Germinal center (tissue), 1 donor: ENCODE measurements around the gene RRP1B.
A peak's percentile ranks its signal among the peaks of the same experiment; 100 is the strongest.
"Not testable (repeated sequence)": the region's sequence is repeated elsewhere in the genome, so short reads cannot be mapped to it uniquely, and the experiment has no call there.

Source experiments
- DNase-seq: peaks from one replicate; pipeline ENCODE4 v3.0.0; 2012; ENCODE audit warnings: mixed read lengths, low spot score

Gene RRP1B

DNA sequence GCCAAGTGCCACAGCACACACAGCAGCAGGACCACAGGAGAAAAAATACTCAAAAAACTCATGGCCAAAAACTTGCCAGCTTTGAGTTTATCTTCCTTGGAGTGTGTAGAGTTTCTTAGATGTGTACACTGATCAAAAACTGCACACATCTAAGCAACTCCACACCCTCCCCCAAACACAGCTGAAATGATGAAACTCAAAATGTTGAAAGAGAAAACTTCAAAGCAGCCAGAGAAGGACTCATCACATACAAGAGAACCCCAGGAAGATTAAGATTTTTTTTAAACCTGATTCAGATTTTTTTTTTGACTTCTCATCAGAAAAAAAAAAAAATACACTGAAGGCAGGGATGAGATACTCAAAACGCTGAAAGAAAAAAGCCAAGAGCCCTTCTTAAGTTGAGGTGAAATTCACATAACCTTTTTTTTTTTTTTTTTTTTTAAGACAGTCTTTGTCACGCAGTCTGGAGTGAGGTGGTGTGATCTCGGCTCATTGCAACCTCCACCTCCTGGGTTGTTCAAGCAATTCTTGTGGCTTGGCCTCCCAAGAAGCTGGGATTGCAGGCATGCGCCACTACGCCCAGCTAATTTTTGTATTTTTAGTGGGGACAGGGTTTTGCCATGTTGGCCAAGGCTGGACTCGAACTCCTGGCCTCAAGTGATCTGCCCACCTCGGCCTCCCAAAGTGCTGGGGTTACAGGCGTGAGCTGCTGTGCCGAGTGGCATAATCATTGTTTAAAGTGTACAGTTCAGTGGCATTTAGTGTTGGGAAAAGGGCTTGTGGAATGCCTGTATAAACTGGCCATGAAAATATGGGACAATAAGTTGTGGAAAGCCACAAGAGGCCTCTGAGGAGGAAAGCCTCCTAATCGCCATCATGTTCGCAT, 38.6 kb downstream of the RRP1B start:
- no peak for DNase-seq

DNA sequence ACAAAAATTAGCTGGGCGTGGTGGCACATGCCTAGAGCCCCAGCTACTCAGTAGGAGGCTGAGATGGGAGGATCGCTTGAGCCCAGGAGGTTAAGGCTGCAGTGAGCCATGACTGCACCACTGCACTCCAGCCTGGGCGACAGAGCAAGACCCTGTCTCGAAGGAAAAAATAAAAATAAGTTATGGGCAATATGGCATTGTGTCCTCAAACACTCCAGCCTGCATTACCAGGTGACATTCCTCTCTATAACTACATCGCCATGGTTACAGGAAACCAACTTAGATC, 40.1 kb downstream of the RRP1B start:
- not testable (repeated sequence) for DNase-seq

DNA sequence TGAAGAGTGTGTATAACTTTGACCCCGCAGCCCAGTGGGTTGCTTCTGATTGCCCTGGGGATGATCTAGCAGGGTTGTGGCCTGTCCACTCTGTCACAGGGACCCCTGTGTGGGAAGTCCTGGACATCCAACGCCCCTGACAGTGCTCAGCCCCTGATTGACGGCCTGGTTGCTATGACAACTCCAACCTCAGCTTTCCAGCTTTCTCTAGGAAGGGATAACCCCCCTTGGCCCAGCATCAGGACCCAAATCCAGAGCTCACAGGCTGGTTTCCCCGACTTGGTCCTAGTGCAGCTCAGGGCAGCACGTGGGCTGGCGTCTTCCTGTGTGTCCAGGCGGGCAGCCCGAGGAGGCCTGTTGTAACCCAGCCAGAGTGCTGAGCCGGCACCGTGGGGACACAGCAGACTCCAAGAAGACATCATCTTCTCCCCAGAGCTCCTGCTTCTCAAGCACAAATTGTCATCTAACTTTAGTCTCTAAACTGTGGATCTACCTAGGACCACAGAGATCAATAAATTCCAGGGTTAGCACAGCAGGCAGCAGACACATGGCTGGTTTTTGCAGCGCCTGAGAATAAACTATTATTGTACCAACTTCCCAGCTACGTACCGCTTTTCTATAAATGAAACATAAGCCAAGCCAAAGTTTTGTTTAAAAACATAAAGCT, 40.7 kb downstream of the RRP1B start:
- DNase-seq: no peak

DNA sequence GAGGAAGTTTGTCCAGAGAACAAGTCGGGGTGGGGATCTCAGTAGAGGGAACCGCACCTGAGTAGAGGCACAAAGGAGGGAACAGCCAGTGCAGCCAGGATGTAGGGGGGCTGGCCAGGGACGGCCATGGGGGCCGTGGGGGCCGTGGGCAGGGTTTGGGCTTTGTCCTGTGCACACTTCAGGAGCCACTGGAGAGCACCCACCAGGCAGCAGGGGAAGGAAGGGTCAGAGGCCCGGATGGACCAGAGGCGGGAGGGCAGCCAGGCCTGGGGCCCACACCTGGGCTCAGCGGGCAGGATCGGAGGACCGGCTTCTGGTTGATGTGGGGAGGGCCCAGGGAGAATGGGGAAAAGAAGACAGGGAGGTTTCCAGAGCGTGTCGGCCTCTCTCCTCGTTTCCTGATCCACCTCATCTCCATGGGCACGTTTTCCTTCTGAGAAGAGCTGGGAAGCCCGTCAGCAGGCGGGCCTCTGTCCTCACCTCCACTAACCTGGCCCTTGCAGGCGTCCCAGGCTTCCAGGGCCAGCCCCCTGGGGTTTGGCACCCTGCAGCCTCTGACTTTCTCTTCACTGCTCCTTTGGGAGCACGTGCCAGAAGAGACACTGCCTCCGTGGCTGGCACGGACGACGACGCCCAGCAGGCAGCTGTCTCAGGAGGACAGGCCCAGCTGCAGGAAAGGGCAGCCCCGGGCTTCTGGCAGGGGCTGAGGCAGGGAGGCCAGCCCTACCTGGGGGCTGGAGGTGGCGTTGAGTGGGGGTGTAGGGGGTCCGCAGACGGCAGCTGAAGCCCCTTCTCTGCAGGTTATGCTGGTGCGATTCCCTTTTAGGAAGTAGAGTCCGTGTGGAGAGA, 42.8 kb downstream of the RRP1B start:
- no peak for DNase-seq

DNA sequence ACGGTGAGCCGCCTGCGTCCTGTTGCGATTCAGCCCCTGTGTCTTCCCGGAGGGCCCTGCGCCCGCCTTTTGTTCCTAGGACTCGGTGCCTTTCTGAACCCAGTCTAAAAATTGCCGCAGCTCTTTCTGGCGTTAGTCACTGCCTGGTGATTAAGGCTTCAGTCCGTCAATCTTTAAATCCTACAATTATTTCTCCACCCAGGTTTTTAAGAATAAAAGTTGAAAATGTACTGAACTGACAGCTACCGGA, 43.4 kb downstream of the RRP1B start:
- DNase-seq: no peak

DNA sequence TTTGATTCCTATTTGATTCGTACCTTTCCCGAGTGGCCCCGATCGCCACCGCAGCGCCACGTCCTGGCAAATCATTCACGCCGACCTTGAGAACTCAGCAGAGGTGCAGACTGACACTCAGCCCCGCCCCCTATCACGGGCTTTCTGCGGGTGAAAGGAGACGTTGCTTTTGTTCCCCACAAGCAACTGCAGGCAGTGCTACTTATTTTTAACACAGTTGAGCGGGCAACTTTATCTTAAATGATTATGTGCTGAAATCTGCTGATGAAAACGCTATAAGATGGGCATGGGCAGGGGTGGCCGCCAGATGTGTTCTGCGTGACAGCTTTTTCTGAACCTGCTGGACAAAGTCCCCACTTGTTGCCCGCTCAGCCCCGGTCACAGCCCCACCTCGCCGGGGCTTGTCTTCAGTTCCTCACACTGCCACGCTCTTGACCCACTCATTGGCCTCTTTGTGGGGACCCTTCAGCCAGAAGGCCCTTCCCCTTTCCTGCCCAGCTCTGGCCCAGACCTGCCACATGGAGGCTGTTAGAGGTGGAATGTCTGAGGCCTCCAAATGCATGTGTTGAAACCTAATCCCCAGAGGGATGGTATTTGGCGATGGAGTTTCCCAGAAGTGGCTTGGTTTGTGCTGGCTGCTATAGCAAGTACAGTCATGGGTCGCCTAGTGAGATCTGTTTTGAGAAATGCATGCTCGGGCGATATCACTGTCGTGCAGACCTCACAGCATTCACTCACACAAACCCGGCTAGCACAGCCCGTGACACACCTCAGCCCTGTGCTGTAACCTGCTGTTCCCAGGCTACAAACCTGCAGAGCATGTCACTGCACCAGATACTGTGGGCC, 43.9 kb downstream of the RRP1B start:
- DNase-seq: no peak

DNA sequence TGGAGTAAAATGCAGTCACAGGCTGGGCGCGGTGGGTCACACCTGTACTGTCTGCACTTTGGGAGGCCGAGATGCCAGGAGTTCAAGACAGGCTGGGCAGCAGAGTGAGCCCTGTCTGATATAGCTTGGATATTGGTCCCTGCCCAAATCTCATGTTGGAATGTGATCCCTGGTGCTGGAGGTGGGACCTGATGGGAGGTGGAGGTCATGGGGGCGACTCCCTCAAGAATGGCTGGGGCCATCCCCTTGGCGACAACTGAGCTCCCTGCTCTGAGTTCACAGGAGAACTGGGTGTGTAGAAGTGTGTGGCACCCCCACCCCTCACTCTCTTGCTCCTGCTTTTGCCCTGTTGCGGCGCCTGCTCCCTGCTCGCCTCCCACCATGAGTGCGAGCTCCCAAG, 48.1 kb downstream of the RRP1B start:
- no peak for DNase-seq

DNA sequence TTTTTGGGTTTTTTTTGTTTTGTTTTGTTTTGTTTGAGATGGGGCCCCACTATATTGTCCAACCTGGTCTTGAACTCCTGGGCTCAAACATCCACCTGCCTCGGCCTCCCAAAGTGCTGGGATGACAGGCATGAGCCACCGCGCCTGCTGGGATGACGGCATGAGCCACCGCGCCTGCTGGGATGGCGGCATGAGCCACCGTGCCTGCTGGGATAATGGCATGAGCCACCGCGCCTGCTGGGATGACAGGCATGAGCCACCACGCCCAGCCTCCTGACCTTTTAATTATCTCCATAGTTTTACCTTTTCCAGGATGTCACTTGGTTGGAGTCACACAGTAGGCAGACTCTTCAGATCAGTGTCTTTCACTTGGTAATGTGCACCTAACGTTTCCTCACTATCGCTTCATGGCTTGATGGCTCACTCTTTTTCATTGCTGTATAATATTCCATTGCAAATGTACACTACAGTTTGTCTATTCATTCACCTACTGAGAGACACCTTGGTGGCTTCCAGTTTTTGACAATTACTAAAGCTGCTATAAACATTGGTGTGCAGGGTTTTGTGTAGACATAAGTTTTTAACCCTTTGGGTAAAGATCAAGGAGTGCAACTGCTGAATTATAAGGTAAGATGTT, 49.5 kb downstream of the RRP1B start:
- no peak for DNase-seq

DNA sequence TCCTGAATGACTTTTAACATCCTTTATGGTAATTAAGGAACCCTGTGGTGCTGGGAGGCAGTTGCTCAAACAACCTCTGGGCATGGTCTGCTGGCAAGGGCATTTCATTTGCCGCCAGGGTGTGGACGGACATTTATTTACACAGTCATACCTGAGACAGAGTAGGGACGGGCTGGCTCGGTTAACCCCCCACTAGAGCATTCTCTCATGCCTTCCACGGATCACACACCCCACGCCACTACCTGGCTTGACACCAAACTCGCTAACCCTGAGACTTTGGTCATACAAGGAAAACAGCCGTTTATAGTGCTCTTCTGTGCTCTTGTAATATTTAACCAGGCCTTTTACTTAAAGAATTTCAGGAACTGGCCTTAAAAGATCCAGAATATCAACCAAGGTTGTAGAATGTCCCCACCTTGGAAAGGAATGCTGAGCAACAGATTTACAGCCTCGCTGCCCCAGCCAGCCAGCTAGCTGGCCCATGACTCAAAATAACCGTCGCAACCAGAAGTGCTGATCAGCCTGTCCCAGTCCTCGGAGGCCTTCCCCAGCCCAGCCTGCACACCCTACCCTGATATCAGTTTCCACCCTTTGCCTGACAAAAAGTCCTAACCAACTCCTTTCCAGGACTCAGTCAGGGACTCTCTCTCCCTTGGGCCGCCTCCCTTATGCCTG, 53.0 kb downstream of the RRP1B start:
- DNase-seq: no peak

DNA sequence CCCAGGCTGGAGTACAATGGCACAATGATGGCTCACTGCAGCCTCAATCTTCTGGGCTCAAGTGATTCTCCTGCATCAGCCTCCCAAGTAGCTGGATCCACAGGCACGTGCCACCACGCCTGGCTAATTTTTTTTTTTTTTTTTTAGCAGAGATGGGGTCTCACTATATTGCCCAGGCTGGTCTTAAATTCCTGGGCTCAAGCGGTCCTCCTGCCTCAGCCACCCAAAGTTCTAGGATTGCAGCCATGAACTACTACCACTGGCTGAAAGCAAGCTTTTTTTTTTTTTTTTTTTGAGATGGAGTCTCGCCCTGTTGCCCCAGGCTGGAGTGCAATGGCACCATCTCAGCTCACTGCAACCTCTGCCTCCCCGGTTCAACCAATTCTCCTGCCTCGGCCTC, 53.8 kb downstream of the RRP1B start:
- not testable (repeated sequence) for DNase-seq

DNA sequence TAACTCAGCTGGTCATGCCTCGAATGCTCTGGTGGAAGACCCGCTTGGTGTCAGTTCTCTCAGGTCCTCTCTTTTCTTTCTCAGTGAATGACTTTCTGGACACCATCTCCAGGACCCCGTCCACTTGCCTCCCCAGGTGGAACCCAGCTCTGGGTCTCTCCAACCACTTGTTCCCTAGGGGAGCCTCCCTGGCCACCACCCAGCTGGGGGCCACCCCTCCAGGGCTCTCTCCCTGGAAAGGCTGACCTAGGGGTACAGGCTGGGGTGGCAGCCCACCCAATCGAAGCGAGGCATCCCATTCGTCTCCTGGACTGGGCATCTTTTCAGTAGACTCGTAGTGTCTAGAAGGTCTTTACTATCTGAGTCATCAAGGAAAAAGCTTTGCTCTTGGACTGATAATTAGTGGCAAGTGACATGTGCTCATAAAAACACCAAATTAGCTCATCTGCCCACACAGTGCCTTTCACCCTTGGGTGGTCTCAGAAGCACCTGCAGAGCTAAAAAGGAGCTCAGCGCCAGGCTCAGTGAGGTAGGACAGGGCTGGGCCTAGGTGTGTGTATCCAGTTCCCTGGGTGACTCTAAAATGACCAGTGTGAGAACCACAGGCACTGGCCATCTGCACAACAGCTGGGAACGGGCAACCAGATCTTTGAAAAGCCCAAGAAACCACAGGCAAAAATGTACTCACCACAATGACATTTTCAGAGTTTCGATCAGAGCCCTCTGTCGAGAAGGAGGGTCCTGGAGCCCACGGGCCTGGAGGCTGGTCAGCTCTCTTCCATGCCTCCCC, 57.2 kb downstream of the RRP1B start:
- DNase-seq: peak; percentile 74

DNA sequence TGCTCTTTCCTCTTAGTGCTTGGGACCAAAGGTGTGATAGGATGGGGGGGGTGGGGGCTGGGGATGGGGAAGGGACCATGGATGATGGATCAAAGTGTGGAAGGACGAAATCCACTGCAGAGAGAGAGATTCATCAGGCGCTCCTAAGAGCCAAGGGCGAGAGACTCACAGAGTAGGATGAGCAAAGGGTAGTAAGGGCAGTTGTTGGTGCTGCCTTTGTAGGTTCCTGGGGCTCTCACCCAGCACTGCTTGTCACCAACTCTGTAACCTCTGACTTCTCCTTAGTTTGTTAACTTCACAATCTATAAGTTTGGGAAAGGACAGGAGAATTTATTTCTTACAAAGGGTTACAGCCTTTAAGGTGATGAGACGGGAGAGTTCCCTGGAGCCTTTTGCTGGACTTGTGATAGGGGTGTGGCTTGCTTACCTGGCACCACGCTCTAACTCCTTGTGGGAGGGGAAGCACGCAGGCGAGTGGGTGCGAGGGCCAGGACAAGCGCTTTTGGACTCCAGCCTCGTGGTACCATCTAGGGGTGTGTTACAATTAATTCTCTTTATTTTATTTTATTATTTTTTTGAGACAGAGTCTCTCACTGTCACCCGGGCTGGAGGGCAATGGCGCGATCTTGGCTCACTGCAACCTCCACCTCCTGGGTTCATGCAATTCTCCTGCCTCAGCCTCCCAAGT, 58.0 kb downstream of the RRP1B start:
- DNase-seq: no peak

DNA sequence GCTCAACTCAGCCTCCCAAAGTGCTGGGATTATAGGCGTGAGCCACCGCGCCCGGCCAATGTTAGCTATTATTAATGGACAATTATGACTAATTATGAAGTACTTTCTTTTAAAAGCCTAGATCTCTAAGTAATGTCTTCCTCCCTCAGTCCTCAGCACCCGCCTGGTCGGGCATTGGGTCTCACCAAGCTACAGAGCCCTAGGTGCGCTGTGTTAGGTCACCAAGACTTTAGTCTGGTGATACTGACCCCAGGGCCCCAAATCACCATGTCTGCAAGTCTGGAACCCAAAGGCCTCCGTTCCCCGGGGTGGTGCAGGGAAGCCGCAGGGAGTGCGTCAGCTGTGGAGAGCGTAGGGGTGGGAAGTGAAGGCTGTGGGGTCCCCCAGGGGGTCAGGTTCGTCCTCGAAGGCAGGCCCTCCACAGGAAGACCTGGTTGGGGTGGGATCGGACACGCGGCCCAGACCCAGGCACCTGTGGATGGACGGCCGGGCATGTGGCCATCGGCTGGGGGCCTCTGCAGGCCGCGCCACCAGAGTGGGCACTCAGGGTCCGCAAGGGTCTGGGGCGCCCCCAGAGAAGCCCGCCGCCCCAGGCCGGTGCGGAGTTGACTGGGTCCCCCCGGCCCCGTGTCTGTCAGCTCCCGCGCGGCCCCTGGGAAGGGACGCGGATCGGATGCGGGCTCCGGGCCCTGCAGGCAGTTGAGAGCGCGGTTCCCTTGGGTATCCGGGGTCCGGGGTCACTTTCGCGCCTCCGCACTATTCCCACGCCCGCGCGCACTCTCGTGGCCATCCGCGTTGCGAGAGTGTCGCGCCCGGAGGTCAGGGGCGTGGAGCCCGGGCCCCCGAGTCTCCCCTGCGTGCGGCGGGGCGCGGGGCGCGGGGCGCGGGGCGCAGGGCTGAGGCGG, 58.9 kb downstream of the RRP1B start:
- DNase-seq: no peak

DNA sequence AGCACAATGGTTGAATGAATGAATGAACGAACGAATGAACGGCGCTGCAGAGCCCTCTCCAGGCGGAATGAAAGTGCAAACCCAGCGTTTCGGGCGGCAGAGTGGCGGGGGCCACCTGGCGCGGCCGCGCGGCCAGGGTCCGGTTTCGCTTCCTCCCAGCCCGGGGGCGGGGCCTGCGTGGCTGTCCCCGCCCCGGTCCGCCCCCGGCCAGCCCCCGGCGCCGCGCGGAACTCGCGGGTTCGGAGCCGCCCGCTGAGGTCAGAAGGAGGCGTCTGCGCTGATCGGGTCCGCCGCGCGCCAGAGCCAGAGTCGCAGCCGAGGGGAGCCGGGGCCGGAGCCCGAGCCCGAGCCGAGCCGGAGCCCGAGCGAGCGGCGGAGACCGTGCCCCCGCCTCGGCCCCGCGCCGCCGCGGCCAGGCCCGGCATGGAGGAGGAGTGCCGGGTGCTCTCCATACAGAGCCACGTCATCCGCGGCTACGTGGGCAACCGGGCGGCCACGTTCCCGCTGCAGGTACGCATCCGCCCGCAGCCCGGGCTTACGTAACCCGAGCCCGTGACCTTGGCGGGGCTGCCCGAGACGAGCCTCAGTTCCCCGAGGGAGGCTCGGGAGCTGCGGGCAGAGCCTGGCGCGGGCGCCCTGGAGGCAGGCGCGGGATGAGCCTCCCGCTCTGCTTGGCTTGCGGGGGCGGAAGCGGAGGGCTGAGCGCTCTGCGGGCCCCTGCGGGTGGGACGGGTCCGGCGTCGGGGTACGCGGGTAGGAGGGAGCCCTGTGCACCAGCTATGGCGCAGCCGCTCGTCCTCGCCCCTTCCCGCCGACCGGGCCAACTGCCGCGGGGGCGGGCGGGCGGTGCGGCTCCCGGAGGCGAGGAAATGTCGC, 59.8 kb downstream of the RRP1B start, which contains the start of gene PDXK:
TSS of gene PDXK (plus strand) at position 258 of the 876 bp plus-strand sequence. CDS start at position 424, 166 bp downstream.
- DNase-seq: peak; percentile 85

DNA sequence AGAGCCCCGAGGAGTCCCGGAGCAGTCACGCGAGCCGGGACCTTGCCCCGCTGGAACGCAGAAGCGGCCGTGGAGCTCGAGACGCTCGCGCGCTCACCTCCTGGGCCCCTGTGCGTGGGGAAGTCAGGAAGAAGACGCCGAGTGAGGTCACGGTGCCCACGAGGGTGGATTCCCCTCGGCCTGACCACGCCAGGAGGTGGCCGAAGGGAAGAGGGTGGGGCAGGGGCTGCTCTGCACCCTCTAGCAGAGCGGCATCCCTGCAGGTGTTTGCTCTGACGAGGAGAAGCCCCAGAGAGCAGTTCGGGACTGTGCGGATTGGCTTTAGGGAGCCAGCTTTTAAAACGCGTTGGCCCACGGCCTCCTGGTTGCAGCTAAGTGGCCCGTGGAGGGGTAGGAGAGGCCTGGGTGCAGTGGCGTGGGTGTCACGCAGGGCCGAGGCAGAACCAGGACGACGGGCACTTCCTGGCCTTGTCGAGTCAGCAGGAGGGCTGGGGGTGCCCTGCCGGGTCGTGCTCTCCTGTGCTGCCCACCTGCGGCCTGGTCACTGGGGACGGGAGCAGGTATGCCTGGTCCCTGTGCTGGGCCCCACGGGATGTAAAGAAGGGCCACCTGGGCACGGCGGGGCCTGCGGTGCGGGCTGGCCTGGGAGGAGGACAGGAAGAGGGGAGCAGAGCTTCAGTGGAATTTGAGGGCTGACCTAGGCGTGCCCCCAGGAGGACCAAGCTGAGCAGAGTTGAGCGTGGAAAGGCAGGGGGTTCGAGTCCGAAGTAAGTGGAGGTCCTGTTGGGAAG, 60.6 kb downstream of the RRP1B start:
- no peak for DNase-seq

DNA sequence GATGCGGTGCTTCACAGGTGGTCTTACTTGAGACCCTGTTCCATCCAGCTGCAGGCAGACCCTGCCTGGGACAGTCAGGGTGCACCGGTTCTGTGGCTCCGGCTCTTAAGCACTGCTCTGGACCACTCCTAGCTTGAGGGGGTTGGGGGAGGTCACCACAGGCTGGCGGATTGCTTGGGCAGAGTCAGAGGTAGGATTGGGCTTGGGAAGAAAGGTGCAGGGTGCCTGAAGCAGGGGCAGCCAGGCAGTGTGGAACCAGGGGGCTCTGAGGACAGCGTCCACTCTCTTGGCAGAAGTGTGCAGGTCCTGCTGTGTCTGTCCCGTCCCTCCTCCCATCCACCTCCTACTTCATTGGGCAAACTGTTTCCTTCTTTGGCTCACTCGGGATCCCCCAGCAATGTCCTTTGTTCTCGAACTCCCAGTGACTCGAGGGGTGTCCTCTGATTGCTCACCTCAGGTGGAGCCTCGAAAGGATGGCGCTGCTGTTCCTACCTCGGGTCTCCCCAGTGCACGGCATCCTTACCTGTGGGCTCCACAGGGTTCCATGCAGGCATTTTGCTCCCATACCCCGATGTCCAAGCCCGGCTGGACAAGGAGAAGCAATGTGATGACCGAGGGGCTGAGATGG, 61.3 kb downstream of the RRP1B start:
- DNase-seq: no peak
